H1 (cell line): ENCODE results near the gene LHX2. TPM values are rescaled to one million over a fixed set of nuclear protein-coding genes. Genes with fewer than 3 reads are reported as not detected.

Experiments used
- CHD2 ChIP-seq: IDR thresholded peaks from 2 replicates; pipeline ENCODE4 v1.6.1; 2012; ENCODE audit warnings: low read length, improper control_type of control experiment
- RAD21 ChIP-seq, 2 experiments: IDR thresholded peaks in 1 of 2; conservative IDR thresholded peaks in 1 of 2; 2 replicates each; pipeline ENCODE4 v1.6.1; 2011; ENCODE audit warnings: low read depth in 2 of 2, low read length in 2 of 2, improper control_type of control experiment in 1 of 2, inconsistent platforms in 1 of 2, mild to moderate bottlenecking in 1 of 2, moderate library complexity in 1 of 2
- TAF1 ChIP-seq: IDR thresholded peaks from 2 replicates; pipeline ENCODE4 v1.6.1; 2011; ENCODE audit warnings: mild to moderate bottlenecking, low read depth, low read length
- USF2 ChIP-seq: IDR thresholded peaks from 2 replicates; pipeline ENCODE4 v1.6.1; 2011; ENCODE audit warnings: low read length, improper control_type of control experiment
- polyA plus RNA-seq, 7 experiments: library from polyadenylated mRNA; depleted of rRNA in 3 of 7; stranded (reverse) in 5 of 7; unstranded in 2 of 7; fragments of >200 nt in 5 of 7; fragments of 200-250 nt in 2 of 7; gene quantifications; 1 replicate in 5 of 7; 2 replicates in 1 of 7; 4 replicates in 1 of 7; pipeline versions ENCODE4 v1.2.1 to v1.2.3, GENCODE V29; 2011 to 2013; ENCODE audit warnings: missing spikeins in 2 of 7, mixed read lengths in 2 of 7
- total RNA-seq: library from RNA; stranded (reverse); fragmentation: NEBNext Ultra II Directional; extraction: Animal tissue kit (Norgen Biotek cat#: 25700); gene quantifications from 2 replicates; pipeline ENCODE4 v1.2.1, GENCODE V29; 2021

LHX2 gene
- total and polyA plus RNA-seq, 2 of the 8 experiments (the other 6 are each of a cell fraction or from before 2014, with no cell fraction given), result 0.11 to 0.86 TPM

- TF ChIP-seq RAD21 (IDR thresholded peaks at IDR 0.05 in 1 of 2, conservative IDR thresholded peaks at IDR 0.05 in 1 of 2; ENCODE audit: low read depth in 2 of 2, low read length in 2 of 2) (no peak), CHD2 (no peak), USF2 (no peak), TAF1 (no peak)
- TF ChIP-seq, all 59 proteins: peak for 0
These were observed 23.6 kb downstream of the LHX2 start (continued) for GRCh38 chr9:124035001-124035650.
